Liver (tissue), 3 donors: ENCODE results near the gene DTX3L.

Source experiments
- ATF3 ChIP-seq: IDR thresholded peaks from 2 replicates; pipeline ENCODE4 v1.6.1; 2016; ENCODE audit warnings: antibody characterized with exemption
- CTCF ChIP-seq: fragments of 150-350 bp; IDR thresholded peaks from 2 replicates; pipeline ENCODE4 v1.5.1; 2017; ENCODE audit warnings: improper control_type of control experiment, low read depth, low read length; ENCODE audit not compliant: missing input control
- EGR1 ChIP-seq, 2 donors: IDR thresholded peaks; 2 replicates each; pipeline ENCODE4 v1.6.1; 2016 to 2018; ENCODE audit warnings: antibody characterized with exemption in 2 of 2, low read depth in 2 of 2
- GABPA ChIP-seq, 2 donors: IDR thresholded peaks in 1 of 2; conservative IDR thresholded peaks in 1 of 2; 2 replicates each; pipeline ENCODE4 v1.6.1; 2016; ENCODE audit warnings: antibody characterized with exemption in 2 of 2, mild to moderate bottlenecking in 1 of 2, moderate library complexity in 1 of 2
- HNF4A ChIP-seq, 2 donors: conservative IDR thresholded peaks; 2 replicates each; pipeline ENCODE4 v1.6.1; 2016; ENCODE audit warnings: antibody characterized with exemption in 2 of 2, mild to moderate bottlenecking in 2 of 2
- JUND ChIP-seq, 2 donors: IDR thresholded peaks; 2 replicates each; pipeline ENCODE4 v1.6.1; 2016; ENCODE audit warnings: antibody characterized with exemption in 2 of 2
- MAX ChIP-seq: IDR thresholded peaks from 2 replicates; pipeline ENCODE4 v1.6.1; 2016; ENCODE audit warnings: antibody characterized with exemption
- NR2F2 ChIP-seq: IDR thresholded peaks from 2 replicates; pipeline ENCODE4 v1.6.1; 2016; ENCODE audit warnings: antibody characterized with exemption
- RAD21 ChIP-seq, 2 donors: IDR thresholded peaks; 2 replicates each; pipeline ENCODE4 v1.6.1; 2016; ENCODE audit warnings: antibody characterized with exemption in 2 of 2, mild to moderate bottlenecking in 2 of 2
- REST ChIP-seq: IDR thresholded peaks from 2 replicates; pipeline ENCODE4 v1.6.1; 2016; ENCODE audit warnings: antibody characterized with exemption, mild to moderate bottlenecking
- SP1 ChIP-seq: IDR thresholded peaks from 2 replicates; pipeline ENCODE4 v1.6.1; 2018; ENCODE audit warnings: antibody characterized with exemption, mild to moderate bottlenecking
- TAF1 ChIP-seq: conservative IDR thresholded peaks from 2 replicates; pipeline ENCODE4 v1.6.1; 2016; ENCODE audit warnings: antibody characterized with exemption, mild to moderate bottlenecking
- YY1 ChIP-seq: IDR thresholded peaks from 2 replicates; pipeline ENCODE4 v1.6.1; 2016; ENCODE audit warnings: antibody characterized with exemption, mild to moderate bottlenecking
- ZBTB33 ChIP-seq: IDR thresholded peaks from 2 replicates; pipeline ENCODE4 v1.6.1; 2016; ENCODE audit warnings: antibody characterized with exemption
- donor health status: healthy.
- donor health status: healthy.

- no peak for TF ChIP-seq CTCF
- TF ChIP-seq HNF4A (conservative IDR thresholded peaks at IDR 0.05), result no peak
- no peak for TF ChIP-seq ZBTB33
- no peak for TF ChIP-seq EGR1 (IDR thresholded peaks at IDR 0.05; ENCODE audit: low read depth in 2 of 2)
- TF ChIP-seq MAX, result no peak
- TF ChIP-seq ATF3, result no peak
- TF ChIP-seq TAF1, result no peak
- TF ChIP-seq REST, result no peak
- no peak for TF ChIP-seq RAD21 (IDR thresholded peaks at IDR 0.05)
- TF ChIP-seq GABPA (IDR thresholded peaks at IDR 0.05 in 1 of 2, conservative IDR thresholded peaks at IDR 0.05 in 1 of 2), result no peak
- no peak for TF ChIP-seq SP1
- TF ChIP-seq NR2F2, result no peak
- TF ChIP-seq YY1, result no peak
- TF ChIP-seq JUND (IDR thresholded peaks at IDR 0.05), result no peak
Measured at GRCh38 chr3:122606330-122606729, 42.2 kb downstream of the DTX3L start.
